Measurements from ENCODE around the gene UPK3A.
"Not testable (repeated sequence)": the region's sequence is repeated elsewhere in the genome, so short reads cannot be mapped to it uniquely, and the experiment has no call there.

UPK3A gene

GRCh38 chr22:45281010-45281409 is 3.7 kb upstream of the UPK3A start:
- DNase-seq (ENCODE audit: low read depth in 2 of 2) = no peak

- no peak for DNase-seq (ENCODE audit: low read depth in 2 of 2)
These were observed 712 bp downstream of the UPK3A start for GRCh38 chr22:45285263-45286058.

- no peak for DNase-seq (ENCODE audit: low read depth in 2 of 2)
These were observed 2.3 kb downstream of the UPK3A start for GRCh38 chr22:45286854-45287551.

GRCh38 chr22:45290410-45290936 is 5.7 kb downstream of the UPK3A start:
- no peak for DNase-seq (ENCODE audit: low read depth in 2 of 2)

- no peak for DNase-seq (ENCODE audit: low read depth in 2 of 2)
These were observed 6.5 kb downstream of the UPK3A start for GRCh38 chr22:45291061-45291930.

GRCh38 chr22:45291931-45292290 is 7.2 kb downstream of the UPK3A start:
- no peak for DNase-seq (ENCODE audit: low read depth in 2 of 2)

- DNase-seq (ENCODE audit: low read depth in 2 of 2) = no peak
These were observed 8.1 kb downstream of the UPK3A start for GRCh38 chr22:45292731-45293442.

- DNase-seq (ENCODE audit: low read depth in 2 of 2) = no peak
These were observed 9.3 kb downstream of the UPK3A start for GRCh38 chr22:45294030-45294429.

- DNase-seq (ENCODE audit: low read depth in 2 of 2) = not testable (repeated sequence)
These were observed 10.3 kb downstream of the UPK3A start for GRCh38 chr22:45295004-45295403.

GRCh38 chr22:45295492-45295891 is 10.7 kb downstream of the UPK3A start:
- no peak for DNase-seq (ENCODE audit: low read depth in 2 of 2)

GRCh38 chr22:45296628-45297297 is 12.0 kb downstream of the UPK3A start:
- DNase-seq (ENCODE audit: low read depth in 2 of 2) = no peak

GRCh38 chr22:45298934-45299505 is 14.3 kb downstream of the UPK3A start:
- DNase-seq (ENCODE audit: low read depth in 2 of 2) = no peak

GRCh38 chr22:45302751-45303150 is 18.0 kb downstream of the UPK3A start:
- no peak for DNase-seq (ENCODE audit: low read depth in 2 of 2)

GRCh38 chr22:45303181-45303580 is 18.4 kb downstream of the UPK3A start:
- no peak for DNase-seq (ENCODE audit: low read depth in 2 of 2)

- DNase-seq (ENCODE audit: low read depth in 2 of 2) = no peak
These were observed 20.2 kb downstream of the UPK3A start for GRCh38 chr22:45304971-45305370.

GRCh38 chr22:45305456-45306075 is 20.8 kb downstream of the UPK3A start:
- DNase-seq (ENCODE audit: low read depth in 2 of 2) = no peak

- DNase-seq (ENCODE audit: low read depth in 2 of 2) = no peak
These were observed 21.4 kb downstream of the UPK3A start for GRCh38 chr22:45306139-45306538.

GRCh38 chr22:45308391-45308956 is 23.7 kb downstream of the UPK3A start:
- DNase-seq (ENCODE audit: low read depth in 2 of 2) = no peak

- DNase-seq (ENCODE audit: low read depth in 2 of 2) = no peak
These were observed 24.2 kb downstream of the UPK3A start for GRCh38 chr22:45308957-45309421.

Measured in stimulated activated CD8-positive, alpha-beta memory T cell treated with anti-CD3 and anti-CD28 coated beads, Interleukin-15, amount 100 ng/mL, for 4 hours (primary cell).